K562 (cell line): ENCODE measurements around the gene SLC10A3.

Source experiments
- HDGF ChIP-seq: fragments of 450-650 bp; IDR thresholded peaks from 2 replicates; pipeline ENCODE4 v1.6.1; 2016
- MAFK ChIP-seq: IDR thresholded peaks from 2 replicates; pipeline ENCODE4 v1.6.1; 2011; ENCODE audit warnings: low read length, improper control_type of control experiment
- MAZ ChIP-seq, 2 experiments: fragments of 450-650 bp in 1 of 2; sonication (generic) in 1 of 2; formaldehyde crosslinking; IDR thresholded peaks in 1 of 2; conservative IDR thresholded peaks in 1 of 2; 2 replicates each; pipeline versions ENCODE4 v1.4.0 to v1.5.0; 2020; ENCODE audit warnings: mild to moderate bottlenecking in 1 of 2, missing genetic modification reagents in 1 of 2
- NELFE ChIP-seq: IDR thresholded peaks from 2 replicates; pipeline ENCODE4 v1.6.1; 2011; ENCODE audit warnings: mild to moderate bottlenecking; ENCODE audit not compliant: insufficient read depth, insufficient read length
- POLR2AphosphoS5 ChIP-seq: IDR thresholded peaks from 2 replicates; pipeline ENCODE4 v1.6.1; 2011; ENCODE audit warnings: mild to moderate bottlenecking, low read depth, low read length, moderate library complexity; ENCODE audit not compliant: control insufficient read depth, insufficient read depth
- RAD21 ChIP-seq, 2 experiments: fragments of 250-450 bp in 1 of 2; fragments of 450-650 bp in 1 of 2; sonication (Bioruptor Pico) in 1 of 2; formaldehyde crosslinking in 1 of 2; IDR thresholded peaks in 1 of 2; conservative IDR thresholded peaks in 1 of 2; 2 replicates each; pipeline versions ENCODE4 v1.4.0 to v1.8.0; 2020 to 2022; ENCODE audit warnings: mild to moderate bottlenecking in 2 of 2, moderate library complexity in 1 of 2
- SMAD4 ChIP-seq: fragments of 250-450 bp; sonication (Bioruptor Pico); conservative IDR thresholded peaks from 2 replicates; pipeline ENCODE4 v1.8.0; 2021; ENCODE audit warnings: inconsistent platforms, mild to moderate bottlenecking, moderate library complexity
- ZNF133 ChIP-seq: fragments of 250-450 bp; sonication (Bioruptor Pico); IDR thresholded peaks from 2 replicates; pipeline ENCODE4 v1.4.0; 2020; ENCODE audit warnings: mild to moderate bottlenecking
- ZNF311 ChIP-seq: fragments of 250-450 bp; sonication (Bioruptor Pico); IDR thresholded peaks from 2 replicates; pipeline ENCODE4 v1.4.0; 2020; ENCODE audit warnings: mild to moderate bottlenecking, moderate library complexity
- TF ChIP-seq, protein P1 (sequence below): fragments of 450-650 bp; formaldehyde crosslinking; IDR thresholded peaks from 2 replicates; pipeline ENCODE4 v1.4.0; 2020; ENCODE audit warnings: mild to moderate bottlenecking, moderate library complexity
- TF ChIP-seq, protein P2 (sequence below), 3 experiments: IDR thresholded peaks in 2 of 3; conservative IDR thresholded peaks in 1 of 3; 2 replicates each; pipeline ENCODE4 v1.5.1; 2011 to 2012; ENCODE audit warnings: low read length in 3 of 3, mild to moderate bottlenecking in 3 of 3, control low read depth in 2 of 3, improper control_type of control experiment in 1 of 3, inconsistent platforms in 1 of 3, low read depth in 1 of 3, mixed read lengths in 1 of 3, moderate library complexity in 1 of 3; ENCODE audit not compliant: insufficient read depth in 2 of 3
- TF ChIP-seq, protein P3 (sequence below): fragments of 450-650 bp; IDR thresholded peaks from 2 replicates; pipeline ENCODE4 v1.6.1; 2017; ENCODE audit warnings: antibody characterized with exemption, mild to moderate bottlenecking
- TF ChIP-seq, protein P4 (sequence below), 2 experiments: fragments of 450-650 bp in 1 of 2; sonication (generic) in 1 of 2; formaldehyde crosslinking; conservative IDR thresholded peaks; 2 replicates each; pipeline versions ENCODE4 v1.4.0 to v1.8.1; 2020 to 2022; ENCODE audit warnings: mild to moderate bottlenecking in 1 of 2, missing genetic modification reagents in 1 of 2

DNA sequence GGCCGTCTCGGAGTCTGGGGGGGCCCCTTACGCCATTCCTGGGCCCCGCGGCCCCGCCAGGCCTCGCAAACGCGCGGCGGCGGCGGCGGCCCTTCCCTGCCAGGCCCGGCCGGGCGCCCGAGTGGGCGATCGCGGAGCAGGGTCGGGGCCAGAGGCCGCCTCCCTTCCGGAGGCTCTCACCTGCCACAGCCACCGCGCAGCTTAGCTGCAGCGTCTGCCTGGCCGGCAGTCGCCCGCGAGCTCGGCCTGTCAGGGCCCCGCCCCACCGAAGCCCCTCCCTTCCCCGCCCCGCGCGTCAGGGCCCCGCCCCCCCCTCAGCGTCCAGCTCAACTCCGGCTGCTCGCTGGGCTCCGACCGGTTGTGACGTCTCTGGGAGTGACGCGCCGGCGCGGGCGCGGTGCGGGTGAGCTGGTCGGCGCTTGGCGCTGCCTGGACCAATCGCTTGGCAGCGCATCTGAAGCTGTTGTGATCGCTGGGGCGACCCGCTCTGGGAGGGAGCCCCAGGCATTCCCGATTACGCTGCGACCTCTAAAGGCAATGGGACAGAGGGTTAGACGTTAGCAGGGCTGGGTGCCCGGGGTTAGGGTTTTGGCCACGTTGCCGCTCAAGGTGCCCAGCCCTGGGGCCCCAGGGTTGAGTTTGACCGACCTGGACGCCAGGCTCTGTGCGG, at the start of gene SLC10A3:
- peak; percentile 60 for TF ChIP-seq POLR2AphosphoS5
- no peak for TF ChIP-seq MAFK
- TF ChIP-seq RAD21 (CRISPR knock-in tag; conservative IDR thresholded peaks at IDR 0.05 in 1 of 2, IDR thresholded peaks at IDR 0.05 in 1 of 2) = peak in 1 of 2 experiments; percentile 11; a peak in 2 of 4 replicates
- TF ChIP-seq, protein P1, sequence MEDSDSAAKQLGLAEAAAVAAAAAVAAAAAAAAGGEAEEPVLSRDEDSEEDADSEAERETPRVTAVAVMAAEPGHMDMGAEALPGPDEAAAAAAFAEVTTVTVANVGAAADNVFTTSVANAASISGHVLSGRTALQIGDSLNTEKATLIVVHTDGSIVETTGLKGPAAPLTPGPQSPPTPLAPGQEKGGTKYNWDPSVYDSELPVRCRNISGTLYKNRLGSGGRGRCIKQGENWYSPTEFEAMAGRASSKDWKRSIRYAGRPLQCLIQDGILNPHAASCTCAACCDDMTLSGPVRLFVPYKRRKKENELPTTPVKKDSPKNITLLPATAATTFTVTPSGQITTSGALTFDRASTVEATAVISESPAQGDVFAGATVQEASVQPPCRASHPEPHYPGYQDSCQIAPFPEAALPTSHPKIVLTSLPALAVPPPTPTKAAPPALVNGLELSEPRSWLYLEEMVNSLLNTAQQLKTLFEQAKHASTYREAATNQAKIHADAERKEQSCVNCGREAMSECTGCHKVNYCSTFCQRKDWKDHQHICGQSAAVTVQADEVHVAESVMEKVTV (CRISPR knock-in tag) = no peak
- TF ChIP-seq HDGF = no peak
- no peak for TF ChIP-seq NELFE
- TF ChIP-seq, protein P2, sequence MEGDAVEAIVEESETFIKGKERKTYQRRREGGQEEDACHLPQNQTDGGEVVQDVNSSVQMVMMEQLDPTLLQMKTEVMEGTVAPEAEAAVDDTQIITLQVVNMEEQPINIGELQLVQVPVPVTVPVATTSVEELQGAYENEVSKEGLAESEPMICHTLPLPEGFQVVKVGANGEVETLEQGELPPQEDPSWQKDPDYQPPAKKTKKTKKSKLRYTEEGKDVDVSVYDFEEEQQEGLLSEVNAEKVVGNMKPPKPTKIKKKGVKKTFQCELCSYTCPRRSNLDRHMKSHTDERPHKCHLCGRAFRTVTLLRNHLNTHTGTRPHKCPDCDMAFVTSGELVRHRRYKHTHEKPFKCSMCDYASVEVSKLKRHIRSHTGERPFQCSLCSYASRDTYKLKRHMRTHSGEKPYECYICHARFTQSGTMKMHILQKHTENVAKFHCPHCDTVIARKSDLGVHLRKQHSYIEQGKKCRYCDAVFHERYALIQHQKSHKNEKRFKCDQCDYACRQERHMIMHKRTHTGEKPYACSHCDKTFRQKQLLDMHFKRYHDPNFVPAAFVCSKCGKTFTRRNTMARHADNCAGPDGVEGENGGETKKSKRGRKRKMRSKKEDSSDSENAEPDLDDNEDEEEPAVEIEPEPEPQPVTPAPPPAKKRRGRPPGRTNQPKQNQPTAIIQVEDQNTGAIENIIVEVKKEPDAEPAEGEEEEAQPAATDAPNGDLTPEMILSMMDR (IDR thresholded peaks at IDR 0.05 in 2 of 3, conservative IDR thresholded peaks at IDR 0.05 in 1 of 3; ENCODE audit: insufficient read depth in 2 of 3, low read depth in 1 of 3, low read length in 3 of 3) = peak in 2 of 3 experiments; percentile 21 to 42; a peak in 2 of 6 replicates
- TF ChIP-seq ZNF311 (CRISPR knock-in tag) = no peak
- TF ChIP-seq, protein P3, sequence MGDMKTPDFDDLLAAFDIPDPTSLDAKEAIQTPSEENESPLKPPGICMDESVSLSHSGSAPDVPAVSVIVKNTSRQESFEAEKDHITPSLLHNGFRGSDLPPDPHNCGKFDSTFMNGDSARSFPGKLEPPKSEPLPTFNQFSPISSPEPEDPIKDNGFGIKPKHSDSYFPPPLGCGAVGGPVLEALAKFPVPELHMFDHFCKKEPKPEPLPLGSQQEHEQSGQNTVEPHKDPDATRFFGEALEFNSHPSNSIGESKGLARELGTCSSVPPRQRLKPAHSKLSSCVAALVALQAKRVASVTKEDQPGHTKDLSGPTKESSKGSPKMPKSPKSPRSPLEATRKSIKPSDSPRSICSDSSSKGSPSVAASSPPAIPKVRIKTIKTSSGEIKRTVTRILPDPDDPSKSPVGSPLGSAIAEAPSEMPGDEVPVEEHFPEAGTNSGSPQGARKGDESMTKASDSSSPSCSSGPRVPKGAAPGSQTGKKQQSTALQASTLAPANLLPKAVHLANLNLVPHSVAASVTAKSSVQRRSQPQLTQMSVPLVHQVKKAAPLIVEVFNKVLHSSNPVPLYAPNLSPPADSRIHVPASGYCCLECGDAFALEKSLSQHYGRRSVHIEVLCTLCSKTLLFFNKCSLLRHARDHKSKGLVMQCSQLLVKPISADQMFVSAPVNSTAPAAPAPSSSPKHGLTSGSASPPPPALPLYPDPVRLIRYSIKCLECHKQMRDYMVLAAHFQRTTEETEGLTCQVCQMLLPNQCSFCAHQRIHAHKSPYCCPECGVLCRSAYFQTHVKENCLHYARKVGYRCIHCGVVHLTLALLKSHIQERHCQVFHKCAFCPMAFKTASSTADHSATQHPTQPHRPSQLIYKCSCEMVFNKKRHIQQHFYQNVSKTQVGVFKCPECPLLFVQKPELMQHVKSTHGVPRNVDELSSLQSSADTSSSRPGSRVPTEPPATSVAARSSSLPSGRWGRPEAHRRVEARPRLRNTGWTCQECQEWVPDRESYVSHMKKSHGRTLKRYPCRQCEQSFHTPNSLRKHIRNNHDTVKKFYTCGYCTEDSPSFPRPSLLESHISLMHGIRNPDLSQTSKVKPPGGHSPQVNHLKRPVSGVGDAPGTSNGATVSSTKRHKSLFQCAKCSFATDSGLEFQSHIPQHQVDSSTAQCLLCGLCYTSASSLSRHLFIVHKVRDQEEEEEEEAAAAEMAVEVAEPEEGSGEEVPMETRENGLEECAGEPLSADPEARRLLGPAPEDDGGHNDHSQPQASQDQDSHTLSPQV = 0 out of 2 replicates have a peak, but pooled peaks have one; percentile 41
- TF ChIP-seq, protein P4, sequence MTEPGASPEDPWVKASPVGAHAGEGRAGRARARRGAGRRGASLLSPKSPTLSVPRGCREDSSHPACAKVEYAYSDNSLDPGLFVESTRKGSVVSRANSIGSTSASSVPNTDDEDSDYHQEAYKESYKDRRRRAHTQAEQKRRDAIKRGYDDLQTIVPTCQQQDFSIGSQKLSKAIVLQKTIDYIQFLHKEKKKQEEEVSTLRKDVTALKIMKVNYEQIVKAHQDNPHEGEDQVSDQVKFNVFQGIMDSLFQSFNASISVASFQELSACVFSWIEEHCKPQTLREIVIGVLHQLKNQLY (CRISPR knock-in tag; conservative IDR thresholded peaks at IDR 0.05) = 0 out of 4 replicates have a peak, but pooled peaks of 1 of the 2 experiments have one; percentile 17
- TF ChIP-seq MAZ (CRISPR knock-in tag; conservative IDR thresholded peaks at IDR 0.05 in 1 of 2, IDR thresholded peaks at IDR 0.05 in 1 of 2) = peak; percentile 17 to 54; a peak in 2 of 4 replicates
- TF ChIP-seq ZNF133 = no peak
- TF ChIP-seq SMAD4 (CRISPR knock-in tag) = peak; percentile 73
